ENCODE measurements around the gene PLCG2.
"Not testable (repeated sequence)": the region's sequence is repeated elsewhere in the genome, so short reads cannot be mapped to it uniquely, and the experiment has no call there.

PLCG2 gene

DNA sequence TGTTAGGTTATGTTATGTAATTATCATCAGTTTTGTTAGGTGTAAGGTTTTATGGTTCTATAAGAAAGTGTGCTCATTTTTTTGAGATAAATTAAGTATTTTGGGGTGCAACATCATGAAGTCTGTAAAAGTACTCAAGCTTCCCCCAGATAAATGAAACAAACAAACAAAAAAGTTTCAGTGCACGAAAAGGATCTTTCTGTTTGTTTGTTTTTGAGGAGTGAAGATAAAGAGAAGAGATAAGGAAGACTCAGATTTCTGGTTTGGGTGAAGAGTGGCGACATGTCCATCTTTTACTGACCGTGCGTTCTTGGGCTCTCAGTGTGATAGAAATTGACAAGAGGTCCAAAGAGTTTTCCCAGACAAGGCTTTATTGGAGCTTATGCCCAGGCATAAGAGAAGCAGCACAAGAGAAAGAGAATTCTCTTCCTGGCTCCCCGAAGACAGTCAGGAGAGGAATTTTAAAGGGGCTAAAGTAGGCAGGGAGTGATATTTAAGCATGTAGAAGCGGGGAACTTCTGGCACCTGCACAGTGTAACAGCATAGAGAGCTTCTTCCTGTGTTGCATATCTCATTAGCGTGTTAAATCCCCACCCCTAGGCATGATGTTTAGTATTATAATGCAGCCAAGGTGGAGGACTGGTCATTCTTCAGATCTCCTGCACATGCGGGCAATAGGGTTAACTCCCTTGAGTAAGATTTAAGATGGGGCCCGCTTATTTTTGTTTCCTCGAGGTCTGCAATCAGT, 71.3 kb downstream of the PLCG2 start:
- DNase-seq = no peak

DNA sequence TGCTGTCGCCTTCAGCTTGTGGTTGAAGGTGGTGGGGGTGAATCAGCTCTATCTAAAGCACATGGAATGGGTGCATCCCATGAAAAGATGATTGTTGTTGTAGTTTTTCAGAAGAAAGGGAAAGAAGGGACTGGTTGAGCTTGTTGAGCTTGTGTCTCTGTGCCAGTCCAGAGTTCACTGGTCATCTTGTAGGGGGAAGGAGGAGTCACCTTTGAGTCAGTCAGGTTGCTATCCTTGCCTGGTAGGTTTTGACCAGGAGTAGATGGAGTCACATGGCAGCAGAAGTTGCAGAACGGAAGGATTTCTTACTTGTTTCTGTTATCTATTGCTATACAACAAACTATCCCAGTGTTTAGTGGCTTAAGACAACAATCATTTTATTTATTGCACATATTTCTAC, 73.3 kb downstream of the PLCG2 start:
- DNase-seq = no peak

DNA sequence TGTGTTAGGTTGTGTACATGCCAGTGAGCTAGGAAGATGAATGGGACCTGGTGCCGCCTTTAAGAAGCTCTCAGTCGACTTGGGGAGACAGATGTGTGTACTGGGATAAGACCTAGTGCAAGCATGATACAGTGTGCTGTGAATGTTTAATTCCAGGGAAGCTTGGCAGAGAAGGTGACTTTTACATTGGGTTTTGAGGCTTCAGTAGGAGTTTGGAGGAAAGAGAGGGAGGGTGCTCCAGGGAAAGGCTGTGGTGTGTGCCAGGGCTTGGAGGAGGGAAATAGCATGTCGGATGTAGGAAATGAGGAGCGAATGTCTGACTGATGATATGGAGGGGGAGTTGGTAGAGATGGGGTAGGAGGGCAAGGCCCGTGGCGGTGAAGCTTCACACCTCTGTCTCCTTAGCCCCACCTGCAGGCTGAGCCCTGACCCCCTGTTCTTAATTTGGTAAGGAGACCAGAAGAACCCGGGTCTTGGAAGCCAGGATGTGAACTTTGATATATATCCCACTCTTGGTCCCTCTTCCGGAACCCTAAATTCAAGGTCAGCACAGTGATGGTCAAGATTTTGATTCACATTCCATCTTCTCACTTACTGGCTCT, 76.6 kb downstream of the PLCG2 start:
- no peak for DNase-seq

DNA sequence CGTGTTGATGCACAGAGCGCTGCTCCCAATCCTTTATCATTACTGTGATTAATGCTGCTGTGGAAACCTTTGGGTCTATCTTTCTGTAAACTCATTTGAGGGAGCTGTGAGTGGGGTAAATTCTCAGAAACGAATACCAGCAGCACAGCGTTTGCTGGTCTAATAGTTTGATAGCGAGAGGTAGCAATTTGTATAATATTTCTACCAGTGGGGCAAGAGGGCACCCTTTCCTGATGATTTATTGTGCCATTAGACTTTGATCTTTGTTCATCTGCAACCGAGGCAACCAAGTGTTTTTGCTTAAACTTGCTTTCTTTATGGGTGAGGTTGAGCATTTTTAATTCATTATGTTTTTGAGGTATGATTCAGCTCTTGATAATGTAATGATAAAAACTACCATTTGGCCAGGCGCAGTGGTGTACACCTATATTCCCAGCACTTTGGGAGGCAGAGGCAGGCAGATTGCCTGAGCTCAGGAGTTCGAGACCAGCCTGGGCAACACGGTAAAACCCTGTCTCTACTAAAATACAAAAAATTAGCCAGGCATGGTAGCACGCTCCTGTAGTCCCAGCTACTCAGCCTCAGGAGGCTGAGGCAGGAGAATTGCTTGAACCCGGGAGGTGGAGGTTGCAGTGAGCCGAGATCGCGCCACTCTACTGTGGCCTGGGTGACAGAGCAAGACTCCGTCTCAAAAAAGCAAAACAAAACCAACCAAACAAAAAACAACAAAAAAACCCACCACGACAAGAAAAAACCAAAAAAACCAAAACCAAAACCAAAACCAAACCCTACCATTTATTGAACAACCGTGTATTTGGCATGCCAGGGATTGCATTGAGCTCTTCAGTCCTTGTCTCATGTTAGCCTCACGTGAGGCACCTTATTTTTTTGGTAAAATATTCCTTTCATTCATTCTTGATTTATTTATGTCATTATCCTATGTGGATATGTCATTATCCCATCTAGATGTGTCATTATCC, 81.5 kb downstream of the PLCG2 start:
- no peak for DNase-seq

DNA sequence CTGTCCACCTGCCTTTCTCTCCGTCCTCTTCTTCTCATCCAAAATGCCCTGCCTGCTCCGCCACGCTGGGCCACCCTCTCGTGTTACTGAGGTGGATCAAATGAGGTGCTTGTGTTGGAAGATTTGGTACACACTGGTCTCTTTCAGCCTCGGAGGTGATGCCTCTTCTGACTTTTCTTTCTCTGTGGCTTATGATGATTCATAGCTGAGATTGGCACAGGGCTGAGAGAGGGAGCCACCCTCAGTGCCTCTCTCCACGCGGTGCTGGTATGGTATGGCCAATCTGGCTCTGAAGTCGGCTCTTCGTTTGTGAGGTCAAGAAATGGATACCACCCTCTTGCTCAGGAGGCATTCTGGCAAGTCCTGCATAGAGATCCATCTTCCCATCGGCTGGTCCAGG, 82.4 kb downstream of the PLCG2 start:
- DNase-seq = no peak

DNA sequence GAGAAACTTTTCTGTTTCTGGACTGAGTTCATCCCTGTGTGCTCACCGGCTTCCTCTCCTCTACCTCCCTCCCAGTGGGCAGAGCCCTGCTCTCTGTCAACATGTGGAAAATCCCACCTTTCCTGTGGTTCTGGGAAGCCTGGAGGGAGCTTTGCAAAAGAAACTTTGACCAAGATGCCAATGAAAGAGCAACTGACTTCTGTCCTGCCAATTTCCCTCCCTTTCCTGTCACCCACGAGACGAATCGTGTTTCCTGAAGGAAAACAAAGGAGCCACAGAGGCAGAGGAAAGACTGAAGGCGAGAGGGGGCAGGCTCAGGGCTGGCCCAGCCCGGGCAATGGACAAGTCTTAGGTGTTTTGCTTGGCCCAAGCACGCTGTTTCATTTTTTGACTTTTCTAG, 82.8 kb downstream of the PLCG2 start:
- no peak for DNase-seq

DNA sequence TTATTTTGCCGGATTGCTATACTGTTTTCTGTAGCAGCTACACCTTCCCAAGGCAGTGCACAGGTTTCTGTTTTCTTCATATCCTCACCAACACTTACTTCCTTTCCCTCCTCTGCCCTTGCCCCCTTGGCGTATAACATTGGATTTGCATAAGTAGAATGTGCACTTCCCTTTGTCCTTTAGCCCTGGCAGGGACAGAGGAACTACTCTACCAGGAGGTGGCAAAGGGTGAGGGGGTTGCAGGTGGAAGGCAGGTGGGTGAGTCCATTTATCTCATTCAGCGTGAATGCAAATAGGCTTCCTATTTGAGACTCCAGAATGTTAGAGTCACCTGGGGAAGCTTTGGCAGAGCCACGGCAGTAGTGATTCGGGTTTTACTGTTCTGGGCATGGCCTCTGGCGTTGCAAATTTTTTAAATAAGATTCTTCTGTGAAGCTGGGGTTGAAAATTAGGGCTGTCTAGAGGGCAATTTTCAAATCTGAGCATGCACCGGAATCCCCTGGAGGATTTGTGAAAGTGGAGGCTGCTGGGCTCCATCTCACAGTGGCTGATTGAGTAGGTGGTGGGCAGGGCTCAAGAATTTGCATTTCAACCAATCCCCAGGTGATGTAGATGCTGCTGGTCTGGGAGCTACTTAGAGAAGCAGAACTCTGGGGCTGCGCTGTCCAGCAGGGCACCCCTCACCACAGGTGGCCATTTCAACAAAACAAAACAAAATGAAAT, 84.7 kb downstream of the PLCG2 start:
- DNase-seq = no peak

DNA sequence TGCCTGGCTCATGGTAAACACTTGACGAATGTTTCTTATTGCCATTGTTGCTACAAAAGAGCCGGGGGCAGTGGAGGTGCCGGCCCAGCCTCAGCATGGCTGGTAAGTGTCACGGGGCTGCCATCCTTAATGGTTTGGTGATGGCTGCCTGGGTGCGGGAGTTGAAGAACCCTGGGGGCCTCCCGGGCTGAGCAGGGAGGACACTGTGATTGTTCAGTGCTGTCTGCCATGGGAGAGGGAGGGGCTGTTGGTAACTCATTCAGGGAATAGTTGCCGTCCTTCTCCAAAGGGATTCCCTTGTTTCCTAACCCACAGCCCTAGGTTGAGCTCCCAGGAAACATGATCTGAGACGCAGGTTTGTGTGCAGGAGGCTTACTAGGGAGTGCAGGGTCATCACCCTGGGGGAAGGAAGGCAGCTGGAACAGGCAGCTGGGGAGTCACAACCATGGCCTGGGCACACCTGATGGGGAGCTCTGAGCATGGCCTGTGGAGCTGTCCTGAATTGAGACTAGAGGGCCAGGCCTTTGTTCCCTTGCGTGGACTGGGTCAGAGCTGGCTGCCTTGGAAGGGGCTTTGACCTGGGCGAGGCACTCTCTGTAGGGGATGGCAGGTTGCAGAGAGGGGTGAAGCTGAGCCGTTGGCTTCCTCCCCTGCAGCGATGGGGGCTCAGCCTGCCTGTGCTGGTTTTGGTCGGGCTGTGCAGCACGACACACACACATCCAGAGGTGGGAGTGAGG, 85.7 kb downstream of the PLCG2 start:
- no peak for DNase-seq

DNA sequence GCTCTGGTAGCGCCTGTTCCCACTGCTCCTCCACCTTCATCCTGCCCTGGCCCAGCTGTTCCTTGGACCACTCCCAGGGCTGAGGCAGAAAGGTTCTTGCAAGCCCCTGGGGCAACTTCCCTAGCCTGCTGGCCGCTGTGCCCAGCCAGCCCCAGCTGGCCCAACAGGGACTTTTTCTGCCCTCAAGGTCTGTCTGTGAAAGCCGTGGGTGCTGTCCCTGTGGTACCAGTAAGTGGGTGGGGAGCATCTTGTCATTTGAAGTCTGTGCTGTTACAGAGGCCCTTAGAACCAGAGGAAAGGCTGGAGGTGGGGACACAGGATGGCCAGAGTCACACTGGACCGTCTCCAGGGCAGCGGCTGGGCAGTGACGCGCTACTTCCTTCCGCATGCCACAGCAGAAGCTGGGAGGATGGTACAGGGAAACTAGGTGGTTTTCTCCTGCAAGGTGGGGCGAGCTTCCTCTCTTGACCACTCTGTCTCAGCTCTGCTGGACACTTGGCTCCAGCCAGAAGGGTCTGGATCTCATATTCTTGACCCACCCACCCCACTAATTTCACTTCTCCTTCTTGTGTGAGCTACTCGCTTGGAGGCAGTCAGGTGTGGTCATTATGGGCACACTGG, 87.8 kb downstream of the PLCG2 start:
- no peak for DNase-seq

DNA sequence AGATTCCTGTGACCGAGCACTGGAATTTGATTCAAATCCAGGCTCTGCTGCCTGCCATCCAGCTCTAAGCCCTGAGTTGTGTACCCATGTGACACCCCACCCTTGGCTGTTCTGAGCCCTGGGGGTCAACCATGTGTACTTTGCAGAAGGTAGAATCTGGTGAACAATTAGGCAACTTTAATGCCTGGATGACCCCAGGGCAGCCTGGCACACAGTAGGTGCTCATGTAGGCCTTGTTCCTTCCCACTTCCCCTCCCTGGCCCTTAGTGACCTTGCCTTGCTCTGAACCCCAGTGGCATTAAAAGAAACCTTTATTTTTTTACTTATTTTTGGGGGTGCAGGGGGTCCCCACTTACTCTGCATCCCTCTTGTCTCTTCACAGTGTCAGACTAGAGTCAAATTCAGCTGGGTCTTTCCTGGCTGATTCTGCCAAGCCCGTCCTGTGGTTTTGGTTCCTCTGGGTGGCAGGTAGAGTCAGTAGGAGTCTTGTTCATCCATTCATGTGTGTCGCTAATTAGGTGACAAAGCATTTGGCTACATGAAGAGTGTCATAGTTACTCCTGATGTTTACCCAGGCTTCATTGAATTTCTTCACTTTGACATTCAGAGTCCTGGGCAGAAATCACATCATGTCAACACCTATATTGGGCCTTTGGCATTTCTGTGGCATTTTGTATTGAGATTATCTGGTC, 89.1 kb downstream of the PLCG2 start:
- no peak for DNase-seq

DNA sequence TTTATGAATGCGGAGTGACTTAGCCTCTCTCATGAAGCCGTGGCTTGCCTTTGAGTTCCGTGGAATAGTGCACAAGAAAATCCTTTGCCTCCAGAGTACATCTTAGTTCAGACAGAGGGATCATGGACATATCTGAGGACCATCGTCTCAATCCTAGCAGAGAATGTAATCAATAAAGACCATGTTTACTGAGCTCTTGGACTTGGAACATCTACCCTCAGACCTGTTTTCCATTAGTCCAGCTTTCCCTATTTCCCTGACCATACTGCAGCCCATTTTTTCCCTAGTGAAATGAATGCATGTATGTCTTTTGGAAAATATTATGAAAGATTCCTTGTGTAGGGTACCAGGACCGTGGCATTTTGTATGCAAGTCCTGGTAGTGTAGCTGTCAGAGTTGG, 90.2 kb downstream of the PLCG2 start:
- no peak for DNase-seq

DNA sequence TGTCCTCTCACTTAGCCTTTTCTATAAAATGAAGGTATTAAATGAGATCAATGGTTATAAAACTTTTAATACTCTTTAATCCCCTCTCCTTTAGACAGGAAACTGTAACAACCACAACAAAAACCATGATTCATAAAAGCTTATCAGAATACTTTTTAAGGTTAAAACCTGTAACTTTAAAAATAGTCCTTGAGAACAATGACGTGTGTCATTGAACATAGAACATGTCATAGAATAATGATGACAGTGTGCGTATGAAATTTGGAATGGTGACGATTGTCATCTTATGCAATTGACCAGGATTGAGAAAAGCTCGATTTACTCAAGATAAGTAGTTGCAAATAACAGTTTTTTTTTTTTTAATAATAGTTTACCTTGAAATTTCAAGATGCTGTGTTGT, 94.1 kb downstream of the PLCG2 start:
- no peak for DNase-seq

DNA sequence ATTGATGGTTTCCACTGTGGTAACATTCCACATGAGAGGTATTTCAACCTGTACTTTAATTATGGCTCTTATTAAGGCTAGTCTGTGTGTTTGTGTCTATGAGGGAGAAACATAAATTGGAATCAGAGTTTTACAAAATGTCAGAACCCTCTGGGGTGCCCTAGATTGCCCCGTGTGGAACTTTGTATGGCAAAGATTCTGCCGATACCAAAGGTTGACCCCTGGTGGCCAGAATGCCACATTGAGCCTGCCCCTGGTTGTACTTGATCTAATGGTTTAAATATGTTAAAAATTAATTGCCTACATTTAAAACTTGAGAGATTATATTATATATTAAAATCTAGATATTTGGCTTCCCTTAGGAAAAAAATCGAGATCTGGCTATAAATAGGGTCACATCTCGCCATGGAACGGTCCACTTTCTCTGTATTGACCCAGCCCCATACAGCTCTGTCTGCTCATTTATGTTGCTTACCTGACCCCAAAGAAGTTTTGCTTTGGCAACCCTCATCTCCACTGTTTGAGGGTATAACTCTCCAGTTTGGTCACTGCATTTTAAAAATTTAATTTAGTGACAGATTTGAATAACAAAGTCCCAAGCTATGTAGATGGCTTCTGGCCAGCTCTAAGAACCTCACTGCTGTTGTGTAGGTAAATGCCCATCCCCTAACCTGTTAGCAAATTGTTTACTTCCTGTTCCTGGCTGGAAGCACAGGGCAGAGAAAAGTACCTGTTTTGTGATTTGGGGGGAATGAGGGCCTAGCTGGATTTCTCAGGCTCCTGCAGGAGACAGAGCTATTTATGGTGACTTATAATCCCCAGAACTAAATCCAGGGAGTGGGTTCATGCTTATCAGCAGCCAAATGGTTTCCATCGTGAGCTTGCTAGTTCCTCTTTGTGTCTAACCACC, 95.0 kb downstream of the PLCG2 start:
- no peak for DNase-seq

DNA sequence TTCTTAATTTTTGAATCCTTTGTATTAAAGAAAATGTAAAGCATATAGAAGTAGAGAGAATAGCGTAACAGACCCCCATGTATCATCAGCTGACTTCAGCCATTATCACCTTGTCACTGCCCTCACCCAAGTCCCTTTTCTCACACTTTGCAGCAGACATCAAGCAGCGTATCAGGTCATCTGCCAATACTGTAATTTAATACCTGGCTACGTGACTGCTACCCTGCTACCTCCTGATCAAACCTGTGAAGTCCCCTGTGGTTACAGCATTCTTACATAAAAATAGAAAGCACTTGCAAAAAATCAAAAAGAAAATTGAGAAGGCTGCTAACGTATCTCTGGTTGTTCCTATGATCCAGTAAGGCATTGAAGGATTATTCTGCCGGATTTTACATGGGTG, 96.4 kb downstream of the PLCG2 start:
- DNase-seq = no peak

DNA sequence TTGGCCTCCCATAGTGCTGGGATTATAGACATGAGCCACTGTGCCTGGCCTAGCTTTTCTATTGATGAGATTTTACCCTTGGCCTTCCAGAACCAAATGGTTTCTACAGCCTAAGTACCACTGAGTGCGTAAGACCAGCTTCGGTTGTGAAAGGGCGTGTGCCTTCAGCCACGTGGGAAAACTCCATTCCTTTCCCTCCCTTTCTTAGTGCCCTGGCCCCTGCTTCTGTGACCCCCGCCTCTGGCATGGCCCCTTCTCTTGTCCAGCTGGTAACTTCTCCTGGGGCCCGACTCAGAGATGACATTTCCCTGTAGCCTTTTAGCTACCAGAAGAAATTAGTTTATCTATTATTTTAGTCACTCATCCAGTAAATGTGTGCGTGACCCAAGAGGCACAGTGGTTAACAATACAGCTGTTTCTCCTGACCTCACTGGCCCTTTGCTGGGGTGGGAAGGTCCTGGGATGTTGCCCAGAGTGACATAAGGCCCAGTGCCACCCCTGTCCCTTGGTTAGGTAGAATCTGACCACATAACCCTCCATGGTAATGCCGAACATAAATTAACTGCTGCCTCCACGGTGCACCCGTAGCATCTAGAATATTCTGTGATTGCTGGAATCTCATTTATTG, 97.3 kb downstream of the PLCG2 start:
- no peak for DNase-seq

DNA sequence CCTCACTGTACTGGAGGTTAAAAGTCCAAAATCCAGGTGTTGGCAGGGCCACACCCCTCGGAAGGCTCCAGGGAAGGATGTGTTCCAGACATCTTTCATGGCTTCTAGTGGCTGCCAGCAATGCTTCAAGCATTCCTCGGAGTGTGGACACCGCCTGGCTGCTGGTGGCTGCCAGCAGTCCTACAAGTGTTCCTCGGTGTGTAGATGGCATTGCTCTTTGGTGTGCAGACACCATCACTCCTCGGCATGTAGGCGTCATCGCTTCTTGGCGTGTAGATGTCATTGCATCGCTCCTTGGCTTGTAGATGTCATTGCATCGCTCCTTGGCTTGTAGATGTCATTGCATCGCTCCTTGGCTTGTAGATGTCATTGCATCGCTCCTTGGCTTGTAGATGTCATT, 98.4 kb downstream of the PLCG2 start:
- DNase-seq = not testable (repeated sequence)

DNA sequence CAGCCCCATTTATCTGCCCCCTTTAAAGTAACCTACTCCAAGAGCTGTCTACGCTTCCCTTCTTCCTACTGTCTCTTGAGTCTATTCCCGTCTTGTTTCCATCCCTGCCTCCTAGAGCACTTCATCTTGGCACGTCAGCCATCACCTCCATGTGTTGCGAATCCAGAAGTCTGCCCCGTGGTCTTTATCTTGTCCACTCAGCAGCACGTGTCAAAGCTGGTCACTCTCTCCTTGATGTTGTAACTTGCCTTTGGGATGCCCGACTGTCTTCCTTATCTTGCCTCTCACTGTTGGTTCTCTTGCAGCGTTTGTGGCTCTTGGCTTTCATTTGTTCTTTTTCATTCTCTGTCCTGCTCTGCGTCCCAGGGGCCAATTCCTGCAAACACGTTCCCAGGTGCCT, 99.4 kb downstream of the PLCG2 start:
- DNase-seq = no peak

DNA sequence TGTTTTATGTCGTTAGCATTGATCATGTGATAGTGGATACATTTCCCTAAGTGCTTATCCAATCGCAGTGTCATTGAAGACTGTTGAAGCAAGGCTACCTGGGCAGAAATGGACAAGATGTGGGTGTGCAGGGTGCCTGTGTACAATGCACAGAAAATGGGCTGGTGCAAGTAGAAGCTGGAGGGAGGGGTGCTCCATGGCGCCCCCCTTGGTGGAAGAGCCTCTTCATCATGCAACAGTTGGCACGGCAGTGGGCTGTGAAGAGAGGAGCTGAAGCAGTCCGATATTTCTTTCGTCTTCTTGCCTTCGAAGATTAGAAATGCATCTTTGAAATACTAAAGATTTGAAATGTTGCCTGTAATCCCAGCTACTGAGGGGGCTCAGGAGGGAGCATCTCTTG, 100.5 kb downstream of the PLCG2 start:
- DNase-seq = no peak

DNA sequence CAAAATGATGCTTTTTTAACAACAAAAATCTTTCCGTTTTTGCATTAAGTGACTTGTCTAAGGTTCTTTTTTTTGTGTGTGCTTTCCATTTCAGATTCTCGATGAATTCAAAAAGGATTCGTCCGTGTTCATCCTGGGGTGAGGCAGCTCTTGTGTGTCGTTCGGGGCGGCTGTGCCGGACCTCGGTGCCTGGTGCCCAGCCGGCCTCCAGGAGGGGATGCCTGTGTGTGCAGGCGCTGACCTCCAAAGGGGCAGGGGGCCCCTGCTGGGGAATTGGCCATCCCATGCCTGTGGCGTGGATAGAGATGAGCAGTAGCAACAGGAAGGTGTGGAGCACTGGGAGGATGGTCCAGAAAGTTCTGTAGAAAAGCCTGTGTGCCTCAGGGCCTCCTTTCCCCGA, 101.7 kb downstream of the PLCG2 start:
- no peak for DNase-seq

DNA sequence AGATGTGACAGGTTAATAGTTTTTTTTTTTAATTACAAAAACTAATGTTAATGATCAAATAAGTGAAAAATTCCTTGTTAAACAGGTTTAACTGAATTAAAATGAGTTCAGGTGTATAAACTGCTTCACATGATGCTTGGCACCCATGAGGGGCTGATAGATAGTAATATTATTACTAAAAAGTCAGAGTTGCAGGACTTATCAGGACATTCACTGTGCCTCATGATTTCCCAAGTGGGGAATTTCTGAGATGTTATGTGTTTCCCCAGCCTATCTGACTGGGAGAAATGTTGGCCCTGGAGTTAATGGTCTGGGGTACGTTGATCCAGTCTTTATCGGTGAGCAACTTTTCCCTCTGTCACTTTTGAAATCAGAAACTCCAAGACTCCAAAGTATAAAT, 102.1 kb downstream of the PLCG2 start:
- DNase-seq = no peak
